MCF 10A (cell line): ENCODE data around the gene PTTG1IP. TPM values are rescaled to one million over a fixed set of nuclear protein-coding genes. Genes with fewer than 3 reads are reported as not detected.
A peak's percentile ranks its signal among the peaks of the same experiment; 100 is the strongest.

Experiments
- BruUV-seq: library from RNA; stranded (reverse); fragments of 400-500 nt; replicated peaks from 2 replicates; lab custom pipeline; 2021; lab: Mats Ljungman, UMichigan
- CTCF ChIA-PET: fragments of 300-600 bp; sonication (Branson Sonifier 250); formaldehyde crosslinking; extraction: SDS; loops from one replicate; lab custom pipeline; 2021; ENCODE audit warnings: antibody characterized with exemption, inconsistent platforms; lab: Yijun Ruan, JAX
- POLR2A ChIA-PET: fragments of 300-600, 350-650 bp; sonication (Branson Sonifier 250); formaldehyde crosslinking; extraction: SDS; loops from one replicate; lab custom pipeline; 2020; ENCODE audit warnings: antibody characterized with exemption, inconsistent platforms; lab: Yijun Ruan, JAX
- DNase-seq: peaks from one replicate; pipeline ENCODE4 v3.0.0-alpha.2; 2018; ENCODE audit not compliant: unreplicated experiment
- H3K27ac Mint-ChIP-seq: one replicate; pipeline ENCODE4 v1.8.0; 2022; ENCODE audit warnings: mild to moderate bottlenecking, low read depth, mixed read lengths; ENCODE audit not compliant: unreplicated experiment
- H3K27me3 Mint-ChIP-seq: one replicate; pipeline ENCODE4 v1.8.0; 2022; ENCODE audit warnings: mixed read lengths; ENCODE audit not compliant: insufficient read depth, unreplicated experiment
- H3K36me3 Mint-ChIP-seq: one replicate; pipeline ENCODE4 v1.8.0; 2022; ENCODE audit warnings: mild to moderate bottlenecking, moderate library complexity, mixed read lengths; ENCODE audit not compliant: insufficient read depth, unreplicated experiment
- H3K4me1 Mint-ChIP-seq: one replicate; pipeline ENCODE4 v1.8.0; 2022; ENCODE audit warnings: mixed read lengths; ENCODE audit not compliant: insufficient read depth, unreplicated experiment
- H3K4me3 Mint-ChIP-seq: one replicate; pipeline ENCODE4 v1.8.0; 2022; ENCODE audit warnings: mild to moderate bottlenecking, moderate library complexity, mixed read lengths; ENCODE audit not compliant: unreplicated experiment
- H3K9me3 Mint-ChIP-seq: one replicate; pipeline ENCODE4 v1.8.0; 2022; ENCODE audit warnings: mixed read lengths; ENCODE audit not compliant: unreplicated experiment
- intact Hi-C: fragments of 100-400 bp; cut with micrococcal nuclease; formaldehyde crosslinking; loops from 2 replicates; pipeline ENCODE4 v1.14.1; 2022
- total RNA-seq: library from RNA; stranded (reverse); gene quantifications from 2 replicates; pipeline ENCODE4 v1.2.3, GENCODE V29; 2022
- TF ChIP-seq, protein P1 (sequence below): fragments of 200-600 bp; IDR thresholded peaks from one replicate; pipeline ENCODE4 v1.8.0; 2022; ENCODE audit warnings: antibody characterized with exemption, mild to moderate bottlenecking; ENCODE audit not compliant: unreplicated experiment

The PTTG1IP gene
- total RNA-seq, 1 experiment from 2014 or later, result 338 TPM

DNA sequence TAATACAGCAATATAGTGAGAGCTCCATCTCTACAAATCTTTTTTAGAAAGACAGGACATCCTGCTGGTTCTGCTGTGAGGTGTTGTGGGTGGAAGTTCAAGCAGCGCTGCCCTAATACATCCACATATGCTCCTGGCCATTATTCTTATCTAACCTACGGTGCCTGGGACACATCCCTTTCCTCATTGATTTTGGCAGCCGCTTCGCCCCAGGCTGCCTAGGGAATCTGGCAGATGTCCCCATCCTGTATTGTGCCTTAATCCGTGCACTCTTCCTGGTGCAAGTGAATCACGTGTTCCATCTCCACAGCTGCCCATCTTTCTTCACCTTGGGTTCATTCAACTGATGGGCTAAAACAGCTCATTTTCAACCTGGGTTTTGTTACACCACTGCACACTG is 68.7 kb downstream of the PTTG1IP start:
- H3K27me3 Mint-ChIP-seq, result no peaks in the 10 kb centered on the region
- ChIA-PET POLR2A (interaction anchor here (1.6 kb wide), 1 partner anchor 124 kb away, joined by 3 read pairs; no protein-coding TSS in a partner anchor), CTCF (interaction anchor here (0.6 to 1.1 kb wide), 4 partner anchors 13 to 310 kb away, joined by 3 read pairs; partner anchors contain the start of gene SUMO3)
- H3K27ac Mint-ChIP-seq, result no peak overlapping the region
- H3K4me1 Mint-ChIP-seq, result peaks cover 12% of the 10 kb centered on the region
- intact Hi-C loops, result no loop called here
- H3K4me3 Mint-ChIP-seq, result no peak overlapping the region
- H3K9me3 Mint-ChIP-seq, result no peaks in the 10 kb centered on the region
- TF ChIP-seq, protein P1, sequence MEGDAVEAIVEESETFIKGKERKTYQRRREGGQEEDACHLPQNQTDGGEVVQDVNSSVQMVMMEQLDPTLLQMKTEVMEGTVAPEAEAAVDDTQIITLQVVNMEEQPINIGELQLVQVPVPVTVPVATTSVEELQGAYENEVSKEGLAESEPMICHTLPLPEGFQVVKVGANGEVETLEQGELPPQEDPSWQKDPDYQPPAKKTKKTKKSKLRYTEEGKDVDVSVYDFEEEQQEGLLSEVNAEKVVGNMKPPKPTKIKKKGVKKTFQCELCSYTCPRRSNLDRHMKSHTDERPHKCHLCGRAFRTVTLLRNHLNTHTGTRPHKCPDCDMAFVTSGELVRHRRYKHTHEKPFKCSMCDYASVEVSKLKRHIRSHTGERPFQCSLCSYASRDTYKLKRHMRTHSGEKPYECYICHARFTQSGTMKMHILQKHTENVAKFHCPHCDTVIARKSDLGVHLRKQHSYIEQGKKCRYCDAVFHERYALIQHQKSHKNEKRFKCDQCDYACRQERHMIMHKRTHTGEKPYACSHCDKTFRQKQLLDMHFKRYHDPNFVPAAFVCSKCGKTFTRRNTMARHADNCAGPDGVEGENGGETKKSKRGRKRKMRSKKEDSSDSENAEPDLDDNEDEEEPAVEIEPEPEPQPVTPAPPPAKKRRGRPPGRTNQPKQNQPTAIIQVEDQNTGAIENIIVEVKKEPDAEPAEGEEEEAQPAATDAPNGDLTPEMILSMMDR, result no peak
- no TSS peak for BruUV-seq
- H3K36me3 Mint-ChIP-seq, result peaks cover 59% of the 10 kb centered on the region
- no peak for DNase-seq

DNA sequence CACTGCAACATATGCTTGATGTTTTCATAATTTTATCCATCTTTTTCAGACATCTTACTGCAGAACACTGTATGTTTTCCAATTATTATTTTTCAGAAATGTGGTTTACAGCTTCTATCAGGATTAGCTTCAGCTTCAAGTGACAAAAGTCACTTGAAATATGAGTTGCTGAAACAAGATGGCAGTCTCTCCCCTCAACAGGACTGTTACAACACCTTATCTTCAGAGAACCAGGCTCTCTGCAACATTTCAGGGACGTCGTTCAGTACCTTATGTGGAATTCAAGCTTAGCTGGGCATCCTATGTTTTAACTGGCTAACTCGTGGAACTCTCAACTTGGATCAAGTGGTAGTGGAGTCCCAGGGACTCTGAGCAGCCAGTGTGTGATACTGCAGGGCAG is 69.8 kb downstream of the PTTG1IP start:
- Mint-ChIP-seq H3K4me1 (peaks cover 21% of the 10 kb centered on the region), H3K27me3 (no peaks in the 10 kb centered on the region), H3K27ac (no peak overlapping the region), H3K9me3 (no peaks in the 10 kb centered on the region), H3K4me3 (no peak overlapping the region), H3K36me3 (peaks cover 61% of the 10 kb centered on the region)
- no TSS peak for BruUV-seq
- DNase-seq, result no peak
- intact Hi-C loops, result no loop called here
- ChIA-PET CTCF (interaction anchor here (1.2 kb wide), 2 partner anchors 11 to 113 kb away, joined by 3 to 5 read pairs; no protein-coding TSS in a partner anchor), POLR2A (interaction anchor here (0.5 to 5.4 kb wide), 7 partner anchors 11 to 464 kb away, joined by 3 to 161 read pairs (median 3); partner anchors contain the start of genes CFAP410, PTTG1IP and SLX9)
- TF ChIP-seq, protein P1, result no peak

DNA sequence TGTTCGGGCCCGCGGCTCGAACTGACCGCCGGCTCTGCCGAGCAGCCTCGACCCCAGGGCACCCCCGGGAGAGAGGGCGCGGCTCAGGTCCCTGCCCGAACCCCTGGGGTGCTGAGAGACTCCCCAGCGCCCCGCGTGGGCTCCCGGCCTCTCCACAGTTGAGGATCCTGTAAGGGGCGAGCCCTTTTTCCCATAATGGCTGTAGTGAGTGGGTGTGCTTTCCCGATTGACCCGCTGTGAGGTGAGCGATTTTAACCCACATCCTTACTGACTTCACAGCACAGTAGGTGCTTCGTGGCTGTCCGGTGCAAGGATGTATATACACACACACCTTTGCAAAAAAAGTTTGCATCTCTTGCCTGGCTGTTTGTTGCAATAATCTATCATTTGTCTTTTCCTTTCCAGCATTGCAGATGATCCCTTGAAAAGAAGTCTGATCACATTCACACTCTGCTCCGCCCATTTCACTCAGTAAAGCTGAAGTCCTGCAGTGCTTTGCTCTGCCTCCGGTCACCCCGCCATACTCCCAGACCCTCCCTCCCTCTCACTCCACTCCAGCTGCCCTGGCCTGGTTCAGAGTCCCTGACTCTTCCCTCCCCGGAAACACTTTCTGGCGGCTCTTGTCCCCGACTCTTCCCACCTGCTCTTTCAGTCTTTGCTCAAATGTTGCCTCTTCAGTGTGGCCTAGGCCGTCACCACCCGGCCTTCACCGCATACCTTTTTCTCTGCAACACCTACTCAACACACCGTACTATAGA is 70.9 kb downstream of the PTTG1IP start:
- Mint-ChIP-seq H3K36me3 (peaks cover 54% of the 10 kb centered on the region), H3K4me1 (peaks cover 25% of the 10 kb centered on the region), H3K27me3 (no peaks in the 10 kb centered on the region), H3K27ac (peak overlapping the region; percentile 80), H3K9me3 (no peaks in the 10 kb centered on the region), H3K4me3 (peak overlapping the region; percentile 89)
- TF ChIP-seq, protein P1, result no peak
- no peak for DNase-seq
- BruUV-seq, result no TSS peak
- intact Hi-C loops, result no loop called here
- CTCF ChIA-PET, result interaction anchor here (1.2 to 4.6 kb wide), 6 partner anchors 9 to 335 kb away, joined by 3 to 48 read pairs (median 26); partner anchors contain the start of gene SLX9
- POLR2A ChIA-PET, result interaction anchor here (0.6 to 5.4 kb wide), 12 partner anchors 7 to 328 kb away, joined by 3 to 161 read pairs (median 10); partner anchors contain the start of genes PTTG1IP, SLX9 and SUMO3
